PFSK-1 (cell line): ENCODE measurements around the gene WFDC13.

Experiments
- SIN3A ChIP-seq: IDR thresholded peaks from 2 replicates; pipeline ENCODE4 v1.6.1; 2012; ENCODE audit warnings: mild to moderate bottlenecking, low read length, moderate library complexity, borderline replicate concordance; ENCODE audit not compliant: insufficient read depth
- TAF1 ChIP-seq: IDR thresholded peaks from 2 replicates; pipeline ENCODE4 v1.6.1; 2012; ENCODE audit warnings: low read length, control low read depth, borderline replicate concordance; ENCODE audit not compliant: insufficient read depth

- TF ChIP-seq SIN3A (no peak), TAF1 (no peak)
Observed at GRCh38 chr20:45751721-45752120, 49.9 kb downstream of the WFDC13 start.
